ENCODE measurements around the gene FAM120A.

GRCh38 chr9:93576258-93577077 is 125.0 kb downstream of the FAM120A start, which contains the start of gene PHF2:
- TF ChIP-seq ZNF589 (CRISPR knock-in tag; conservative IDR thresholded peaks at IDR 0.05) (no peak), SIN3A (IDR thresholded peaks at IDR 0.05; ENCODE audit: borderline replicate concordance, low read depth, low read length) (no peak), HCFC1 (IDR thresholded peaks at IDR 0.05; ENCODE audit: low read depth, low read length) (no peak)

Data from HepG2 (cell line).